ENCODE measurements around the gene SLC10A2. TPM values are rescaled to one million over a fixed set of nuclear protein-coding genes. Genes with fewer than 3 reads are reported as not detected.

SLC10A2 gene
- total RNA-seq, 1 donor from 2014 or later = not detected

GRCh38 chr13:103002279-103002678, 63.9 kb downstream of the SLC10A2 start:
- H3K27ac Mint-ChIP-seq = no peak overlapping the region
- no peaks in the 10 kb centered on the region for H3K27me3 Mint-ChIP-seq (ENCODE audit: insufficient read depth)
- no peak overlapping the region for H3K4me3 Mint-ChIP-seq
- no peaks in the 10 kb centered on the region for H3K36me3 Mint-ChIP-seq (ENCODE audit: low read depth)
- intact Hi-C loops (cut with micrococcal nuclease) = no loop called here
- H3K9me3 Mint-ChIP-seq = no peaks in the 10 kb centered on the region
- no peaks in the 10 kb centered on the region for H3K4me1 Mint-ChIP-seq (ENCODE audit: low read depth)
- no peak for DNase-seq (ENCODE audit: low spot score)

DNA sequence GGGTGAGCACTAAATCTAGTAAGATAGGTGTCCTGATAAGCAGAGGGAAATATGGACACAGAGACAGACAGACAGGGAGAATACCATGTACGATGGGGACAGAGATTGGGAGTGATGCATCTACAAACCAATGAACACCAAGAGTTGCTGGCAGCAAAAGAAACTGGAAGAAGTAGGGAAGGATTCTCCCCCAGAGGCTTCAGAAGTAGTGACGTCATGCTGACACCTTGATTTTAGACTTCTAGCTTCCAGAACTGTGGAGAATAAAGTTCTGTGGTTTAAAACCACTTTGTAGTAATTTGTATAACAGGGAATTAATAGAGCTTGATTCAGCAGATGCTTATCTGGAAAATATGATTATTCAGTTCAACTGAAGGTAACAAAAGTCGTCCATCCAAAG, 66.1 kb downstream of the SLC10A2 start:
- Mint-ChIP-seq H3K4me3 (no peak overlapping the region), H3K27me3 (ENCODE audit: insufficient read depth) (no peaks in the 10 kb centered on the region), H3K36me3 (ENCODE audit: low read depth) (no peaks in the 10 kb centered on the region), H3K27ac (no peak overlapping the region), H3K4me1 (ENCODE audit: low read depth) (no peaks in the 10 kb centered on the region), H3K9me3 (no peaks in the 10 kb centered on the region)
- intact Hi-C loops (cut with micrococcal nuclease) = no loop called here
- no peak for DNase-seq (ENCODE audit: low spot score)

DNA sequence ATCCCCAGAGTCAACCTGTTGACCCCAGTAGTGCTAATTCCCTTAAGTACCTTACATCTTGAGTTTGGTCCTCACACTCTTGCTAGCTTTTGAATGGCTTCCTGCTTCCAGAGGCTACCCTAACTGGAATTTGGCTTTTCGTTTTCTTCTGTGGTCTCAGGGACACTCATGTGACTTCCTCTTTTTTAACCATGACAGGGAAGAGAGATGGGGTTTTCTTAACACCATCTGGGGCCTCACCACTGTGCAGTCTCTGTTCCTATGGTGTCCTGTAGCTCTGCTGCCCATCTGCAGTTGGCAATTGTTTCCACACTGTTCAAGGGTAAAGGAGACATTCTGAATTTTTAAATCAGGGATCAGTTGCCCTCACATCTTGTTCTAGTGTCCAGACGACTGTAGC, 66.7 kb downstream of the SLC10A2 start:
- no peak overlapping the region for H3K4me3 Mint-ChIP-seq
- no peaks in the 10 kb centered on the region for H3K4me1 Mint-ChIP-seq (ENCODE audit: low read depth)
- intact Hi-C loops (cut with micrococcal nuclease) = no loop called here
- DNase-seq (ENCODE audit: low spot score) = no peak
- H3K9me3 Mint-ChIP-seq = no peaks in the 10 kb centered on the region
- H3K36me3 Mint-ChIP-seq (ENCODE audit: low read depth) = no peaks in the 10 kb centered on the region
- no peaks in the 10 kb centered on the region for H3K27me3 Mint-ChIP-seq (ENCODE audit: insufficient read depth)
- no peak overlapping the region for H3K27ac Mint-ChIP-seq

Other genes starting within 250 kb of the SLC10A2 start
- gene ERCC5, start 220.4 kb downstream of the SLC10A2 start, total RNA-seq = 40.3 and 42.4 TPM in 2 replicates

Measured in activated T-helper 1 cell treated with anti-CD3 and anti-CD28 coated beads, Interleukin-12 subunit alpha, Interleukin-12 subunit beta, Interleukin-2, Interleukin-4 antibody, amounts not matched to agents 30 ng/mL and 10 ng/mL and 1 ng/mL, durations not matched to agents 14 hours and 24 hours and 36 hours (primary cell).